KOPT-K1 (cell line): Measurements from ENCODE around the gene FUOM.

ENCODE experiments used
- H3K27ac ChIP-seq: fragments of 200-600 bp; sonication (generic); 2 replicates; pipeline ENCODE4 v1.5.1; 2016; ENCODE audit warnings: antibody characterized with exemption, mild to moderate bottlenecking, low read depth, low read length; ENCODE audit not compliant: poor library complexity, severe bottlenecking
- H3K36me3 ChIP-seq: fragments of 200-600 bp; sonication (generic); 2 replicates; pipeline ENCODE4 v1.5.1; 2017; ENCODE audit warnings: antibody characterized with exemption, mild to moderate bottlenecking, low read length, moderate library complexity; ENCODE audit not compliant: insufficient read depth
- H3K9me3 ChIP-seq: fragments of 200-600 bp; sonication (generic); 2 replicates; pipeline ENCODE4 v1.5.1; 2017; ENCODE audit warnings: antibody characterized with exemption, low read length, mild to moderate bottlenecking; ENCODE audit not compliant: insufficient read depth, poor library complexity, severe bottlenecking

Gene FUOM

GRCh38 chr10:133364645-133365431, 7.0 kb upstream of the FUOM start:
- Histone ChIP-seq H3K9me3 (no peaks in the 10 kb centered on the region), H3K27ac (no peak overlapping the region), H3K36me3 (peaks cover 66% of the 10 kb centered on the region)

- Histone ChIP-seq H3K27ac (no peak overlapping the region), H3K36me3 (peaks cover 46% of the 10 kb centered on the region; the same call in 1 of the 2 replicates), H3K9me3 (no peaks in the 10 kb centered on the region)
Measured at GRCh38 chr10:133362846-133363245, 5.0 kb upstream of the FUOM start.

GRCh38 chr10:133361773-133362441, 4.1 kb upstream of the FUOM start:
- Histone ChIP-seq H3K27ac (no peak overlapping the region), H3K9me3 (no peaks in the 10 kb centered on the region), H3K36me3 (peaks cover 45% of the 10 kb centered on the region; the same call in 1 of the 2 replicates)

- Histone ChIP-seq H3K36me3 (peaks cover 38% of the 10 kb centered on the region; the same call in 1 of the 2 replicates), H3K27ac (no peak overlapping the region), H3K9me3 (no peaks in the 10 kb centered on the region)
Measured at GRCh38 chr10:133361227-133361626, 3.4 kb upstream of the FUOM start.

- no peak overlapping the region for H3K27ac ChIP-seq
- peaks cover 27% of the 10 kb centered on the region; the same call in 1 of the 2 replicates for H3K36me3 ChIP-seq
- H3K9me3 ChIP-seq: no peaks in the 10 kb centered on the region
Measured at GRCh38 chr10:133359972-133360610, 2.3 kb upstream of the FUOM start.

- no peak overlapping the region for H3K27ac ChIP-seq
- peaks cover 22% of the 10 kb centered on the region; the same call in 1 of the 2 replicates for H3K36me3 ChIP-seq
- H3K9me3 ChIP-seq: no peaks in the 10 kb centered on the region
Measured at GRCh38 chr10:133359554-133359971, 1.7 kb upstream of the FUOM start.

- Histone ChIP-seq H3K36me3 (peaks cover 17% of the 10 kb centered on the region; the same call in 1 of the 2 replicates), H3K9me3 (no peaks in the 10 kb centered on the region), H3K27ac (no peak overlapping the region)
Measured at GRCh38 chr10:133358925-133359310, 1.1 kb upstream of the FUOM start.

GRCh38 chr10:133358162-133358924, 524 bp upstream of the FUOM start:
- no peaks in the 10 kb centered on the region for H3K9me3 ChIP-seq
- no peak overlapping the region for H3K27ac ChIP-seq

GRCh38 chr10:133356549-133357284, 1.1 kb downstream of the FUOM start:
- peaks cover 2% of the 10 kb centered on the region; the same call in 1 of the 2 replicates for H3K36me3 ChIP-seq
- H3K27ac ChIP-seq: no peak overlapping the region
- no peaks in the 10 kb centered on the region for H3K9me3 ChIP-seq

More at GRCh38 chr10:133358162-133358924, 524 bp upstream of the FUOM start:
- H3K36me3 ChIP-seq: peaks cover 17% of the 10 kb centered on the region; the same call in 1 of the 2 replicates

- Histone ChIP-seq H3K36me3 (no peaks in the 10 kb centered on the region), H3K9me3 (no peaks in the 10 kb centered on the region), H3K27ac (no peak overlapping the region)
Measured at GRCh38 chr10:133355991-133356390, 1.8 kb downstream of the FUOM start.

GRCh38 chr10:133355266-133355665, 2.6 kb downstream of the FUOM start:
- no peaks in the 10 kb centered on the region for H3K36me3 ChIP-seq
- H3K9me3 ChIP-seq: no peaks in the 10 kb centered on the region
- no peak overlapping the region for H3K27ac ChIP-seq

- H3K27ac ChIP-seq: no peak overlapping the region
- no peaks in the 10 kb centered on the region for H3K9me3 ChIP-seq
- no peaks in the 10 kb centered on the region for H3K36me3 ChIP-seq
Measured at GRCh38 chr10:133354672-133355240, 3.1 kb downstream of the FUOM start.

- Histone ChIP-seq H3K9me3 (no peaks in the 10 kb centered on the region), H3K36me3 (no peaks in the 10 kb centered on the region), H3K27ac (no peak overlapping the region)
Measured at GRCh38 chr10:133353988-133354605, 3.7 kb downstream of the FUOM start.
